K562 (cell line): Measurements from ENCODE around the gene DNAJC8. TPM values are rescaled to one million over a fixed set of nuclear protein-coding genes. Genes with fewer than 3 reads are reported as not detected.

Experiments used
- C11orf30 ChIP-seq: fragments of 450-650 bp; IDR thresholded peaks from 2 replicates; pipeline ENCODE4 v1.6.1; 2016; ENCODE audit warnings: low read depth, mild to moderate bottlenecking
- CHD1 ChIP-seq: fragments of 200-600 bp; sonication (generic); IDR thresholded peaks from one replicate; pipeline ENCODE4 v1.6.1; 2012; ENCODE audit warnings: mild to moderate bottlenecking, moderate library complexity, low read length, inconsistent platforms
- CSDE1 ChIP-seq, 2 experiments: fragments of 450-650 bp; IDR thresholded peaks; 2 replicates each; pipeline ENCODE4 v1.6.1; 2016; ENCODE audit warnings: mild to moderate bottlenecking in 1 of 2
- E2F3 ChIP-seq: fragments of 250-450 bp; sonication (Bioruptor Pico); IDR thresholded peaks from 2 replicates; pipeline ENCODE4 v1.4.0; 2020; ENCODE audit warnings: mild to moderate bottlenecking
- ELK3 ChIP-seq: fragments of 450-650 bp; formaldehyde crosslinking; IDR thresholded peaks from 2 replicates; pipeline ENCODE4 v1.4.0; 2020; ENCODE audit warnings: mild to moderate bottlenecking
- FOSL1 ChIP-seq: fragments of 200-800 bp; sonication (Bioruptor generic); conservative IDR thresholded peaks from 2 replicates; pipeline ENCODE4 v1.6.1; 2016; ENCODE audit warnings: missing genetic modification characterization, missing compliant biosample characterization
- HIVEP1 ChIP-seq: fragments of 250-450 bp; sonication (Bioruptor Pico); IDR thresholded peaks from 2 replicates; pipeline ENCODE4 v1.4.0; 2020; ENCODE audit warnings: mild to moderate bottlenecking
- KLF10 ChIP-seq: fragments of 250-450 bp; sonication (Bioruptor Pico); IDR thresholded peaks from 2 replicates; pipeline ENCODE4 v1.6.1; 2021; ENCODE audit warnings: matching md5 sums
- MAFF ChIP-seq: IDR thresholded peaks from 2 replicates; pipeline ENCODE4 v1.6.1; 2012; ENCODE audit warnings: low read length, improper control_type of control experiment
- MAX ChIP-seq: sonication (generic); formaldehyde crosslinking; IDR thresholded peaks from 2 replicates; pipeline ENCODE4 v1.9.0; 2022; ENCODE audit warnings: mild to moderate bottlenecking, missing genetic modification reagents
- MCM7 ChIP-seq, 2 experiments: fragments of 450-650 bp; IDR thresholded peaks; 2 replicates each; pipeline ENCODE4 v1.6.1; 2016 to 2018
- PHB2 ChIP-seq: fragments of 450-650 bp; IDR thresholded peaks from 2 replicates; pipeline ENCODE4 v1.6.1; 2017; ENCODE audit warnings: low read depth
- PKNOX1 ChIP-seq: fragments of 450-650 bp; IDR thresholded peaks from 2 replicates; pipeline ENCODE4 v1.6.1; 2016
- RFX1 ChIP-seq: fragments of 450-650 bp; IDR thresholded peaks from 2 replicates; pipeline ENCODE4 v1.6.1; 2016; ENCODE audit warnings: mild to moderate bottlenecking, moderate library complexity
- SOX6 ChIP-seq: fragments of 450-650 bp; IDR thresholded peaks from 2 replicates; pipeline ENCODE4 v1.6.1; 2014; ENCODE audit warnings: mild to moderate bottlenecking
- ZNF274 ChIP-seq: IDR thresholded peaks from 2 replicates; pipeline ENCODE4 v1.6.1; 2011; ENCODE audit warnings: low read depth, mild to moderate bottlenecking, low read length, moderate library complexity, borderline replicate concordance
- ZNF561 ChIP-seq: fragments of 450-650 bp; formaldehyde crosslinking; conservative IDR thresholded peaks from 2 replicates; pipeline ENCODE4 v1.4.0; 2020; ENCODE audit warnings: mild to moderate bottlenecking, moderate library complexity
- polyA plus RNA-seq, 8 experiments: library from polyadenylated mRNA; depleted of rRNA in 4 of 8; stranded (reverse) in 5 of 8; unstranded in 3 of 8; fragments of >200 nt; fragmentation: Nextera tagmentation in 2 of 8; fragmentation: Illumina TruSeq in 1 of 8; extraction: Ambion mirVana in 2 of 8; extraction: Trizol in 1 of 8; gene quantifications; 2 replicates each; pipeline versions ENCODE4 v1.2.1 to v1.2.3, GENCODE V29; 2011 to 2014; ENCODE audit warnings: inconsistent platforms in 1 of 8, missing spikeins in 1 of 8
- total RNA-seq, 7 experiments: library from RNA; depleted of rRNA in 6 of 7; stranded (reverse); fragments of >200 nt in 6 of 7; fragmentation: Illumina TruSeq in 2 of 7; extraction: Trizol in 2 of 7; gene quantifications; 2 replicates each; pipeline versions ENCODE4 v1.2.1 to v1.2.3, GENCODE V29; 2011 to 2021; ENCODE audit warnings: low replicate concordance in 1 of 7
- TF ChIP-seq, protein P1 (sequence below): sonication (generic); formaldehyde crosslinking; IDR thresholded peaks from 2 replicates; pipeline ENCODE4 v1.8.0; 2023; ENCODE audit warnings: missing genetic modification reagents, mild to moderate bottlenecking, borderline replicate concordance
- TF ChIP-seq, protein P2 (sequence below): fragments of 250-450 bp; sonication (Bioruptor Pico); IDR thresholded peaks from 2 replicates; pipeline ENCODE4 v1.4.0; 2020; ENCODE audit warnings: mild to moderate bottlenecking, moderate library complexity

Gene DNAJC8
- total and polyA plus RNA-seq, 9 of the 15 experiments (the other 6 are each of a cell fraction or from before 2014, with no cell fraction given), result 143 to 508 (median 209) TPM

- no peak for TF ChIP-seq CHD1
- TF ChIP-seq, protein P1, sequence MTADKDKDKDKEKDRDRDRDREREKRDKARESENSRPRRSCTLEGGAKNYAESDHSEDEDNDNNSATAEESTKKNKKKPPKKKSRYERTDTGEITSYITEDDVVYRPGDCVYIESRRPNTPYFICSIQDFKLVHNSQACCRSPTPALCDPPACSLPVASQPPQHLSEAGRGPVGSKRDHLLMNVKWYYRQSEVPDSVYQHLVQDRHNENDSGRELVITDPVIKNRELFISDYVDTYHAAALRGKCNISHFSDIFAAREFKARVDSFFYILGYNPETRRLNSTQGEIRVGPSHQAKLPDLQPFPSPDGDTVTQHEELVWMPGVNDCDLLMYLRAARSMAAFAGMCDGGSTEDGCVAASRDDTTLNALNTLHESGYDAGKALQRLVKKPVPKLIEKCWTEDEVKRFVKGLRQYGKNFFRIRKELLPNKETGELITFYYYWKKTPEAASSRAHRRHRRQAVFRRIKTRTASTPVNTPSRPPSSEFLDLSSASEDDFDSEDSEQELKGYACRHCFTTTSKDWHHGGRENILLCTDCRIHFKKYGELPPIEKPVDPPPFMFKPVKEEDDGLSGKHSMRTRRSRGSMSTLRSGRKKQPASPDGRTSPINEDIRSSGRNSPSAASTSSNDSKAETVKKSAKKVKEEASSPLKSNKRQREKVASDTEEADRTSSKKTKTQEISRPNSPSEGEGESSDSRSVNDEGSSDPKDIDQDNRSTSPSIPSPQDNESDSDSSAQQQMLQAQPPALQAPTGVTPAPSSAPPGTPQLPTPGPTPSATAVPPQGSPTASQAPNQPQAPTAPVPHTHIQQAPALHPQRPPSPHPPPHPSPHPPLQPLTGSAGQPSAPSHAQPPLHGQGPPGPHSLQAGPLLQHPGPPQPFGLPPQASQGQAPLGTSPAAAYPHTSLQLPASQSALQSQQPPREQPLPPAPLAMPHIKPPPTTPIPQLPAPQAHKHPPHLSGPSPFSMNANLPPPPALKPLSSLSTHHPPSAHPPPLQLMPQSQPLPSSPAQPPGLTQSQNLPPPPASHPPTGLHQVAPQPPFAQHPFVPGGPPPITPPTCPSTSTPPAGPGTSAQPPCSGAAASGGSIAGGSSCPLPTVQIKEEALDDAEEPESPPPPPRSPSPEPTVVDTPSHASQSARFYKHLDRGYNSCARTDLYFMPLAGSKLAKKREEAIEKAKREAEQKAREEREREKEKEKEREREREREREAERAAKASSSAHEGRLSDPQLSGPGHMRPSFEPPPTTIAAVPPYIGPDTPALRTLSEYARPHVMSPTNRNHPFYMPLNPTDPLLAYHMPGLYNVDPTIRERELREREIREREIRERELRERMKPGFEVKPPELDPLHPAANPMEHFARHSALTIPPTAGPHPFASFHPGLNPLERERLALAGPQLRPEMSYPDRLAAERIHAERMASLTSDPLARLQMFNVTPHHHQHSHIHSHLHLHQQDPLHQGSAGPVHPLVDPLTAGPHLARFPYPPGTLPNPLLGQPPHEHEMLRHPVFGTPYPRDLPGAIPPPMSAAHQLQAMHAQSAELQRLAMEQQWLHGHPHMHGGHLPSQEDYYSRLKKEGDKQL (CRISPR knock-in tag), result peak; percentile 91; the same call in 1 of the 2 replicates
- TF ChIP-seq MAFF, result peak; percentile 31; the same call in 1 of the 2 replicates
- peak; percentile 66 for TF ChIP-seq MAX (CRISPR knock-in tag)
- no peak for TF ChIP-seq ZNF274
- no peak for TF ChIP-seq ELK3
- TF ChIP-seq PKNOX1, result no peak
- peak; percentile 51; the same call in 1 of the 2 replicates for TF ChIP-seq C11orf30
- TF ChIP-seq FOSL1 (tag), result peak; percentile 80
- no peak; the same call in 1 of the 2 replicates for TF ChIP-seq SOX6
- TF ChIP-seq MCM7 (IDR thresholded peaks at IDR 0.05), result no peak
- no peak for TF ChIP-seq KLF10
- TF ChIP-seq ZNF561 (CRISPR knock-in tag), result no peak
- no peak for TF ChIP-seq RFX1
- TF ChIP-seq HIVEP1 (CRISPR knock-in tag), result no peak
- TF ChIP-seq, protein P2, sequence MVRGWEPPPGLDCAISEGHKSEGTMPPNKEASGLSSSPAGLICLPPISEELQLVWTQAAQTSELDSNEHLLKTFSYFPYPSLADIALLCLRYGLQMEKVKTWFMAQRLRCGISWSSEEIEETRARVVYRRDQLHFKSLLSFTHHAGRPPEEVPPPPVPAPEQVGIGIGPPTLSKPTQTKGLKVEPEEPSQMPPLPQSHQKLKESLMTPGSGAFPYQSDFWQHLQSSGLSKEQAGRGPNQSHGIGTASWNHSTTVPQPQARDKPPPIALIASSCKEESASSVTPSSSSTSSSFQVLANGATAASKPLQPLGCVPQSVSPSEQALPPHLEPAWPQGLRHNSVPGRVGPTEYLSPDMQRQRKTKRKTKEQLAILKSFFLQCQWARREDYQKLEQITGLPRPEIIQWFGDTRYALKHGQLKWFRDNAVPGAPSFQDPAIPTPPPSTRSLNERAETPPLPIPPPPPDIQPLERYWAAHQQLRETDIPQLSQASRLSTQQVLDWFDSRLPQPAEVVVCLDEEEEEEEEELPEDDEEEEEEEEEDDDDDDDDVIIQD (CRISPR knock-in tag), result no peak
- TF ChIP-seq E2F3, result no peak
- no peak for TF ChIP-seq CSDE1 (IDR thresholded peaks at IDR 0.05)
- TF ChIP-seq PHB2, result no peak
Measured at GRCh38 chr1:28278763-28279162, 45.9 kb upstream of the DNAJC8 start (continued).
